Measurements from ENCODE around the gene ST6GALNAC4.

GRCh38 chr9:127873223-127873691 lies 43.6 kb downstream of the ST6GALNAC4 start:
- TF ChIP-seq PHF21A (IDR thresholded peaks at IDR 0.05; ENCODE audit: borderline replicate concordance, low read depth) (no peak), BACH1 (tag; IDR thresholded peaks at IDR 0.05) (no peak), ZNF592 (IDR thresholded peaks at IDR 0.05) (no peak), CREB3L1 (IDR thresholded peaks at IDR 0.05; ENCODE audit: borderline replicate concordance, low read depth) (no peak), TGIF2 (CRISPR knock-in tag; IDR thresholded peaks at IDR 0.05) (no peak), JUN (IDR thresholded peaks at IDR 0.05; ENCODE audit: borderline replicate concordance, low read depth, low read length) (no peak), JUN (CRISPR knock-in tag; IDR thresholded peaks at IDR 0.05; ENCODE audit: borderline replicate concordance) (no peak), NR1H2 (CRISPR knock-in tag; IDR thresholded peaks at IDR 0.05) (no peak), ZNF780A (CRISPR knock-in tag; IDR thresholded peaks at IDR 0.05) (no peak), ZNF584 (CRISPR knock-in tag; IDR thresholded peaks at IDR 0.05; ENCODE audit: low read depth) (no peak), ZNF395 (CRISPR knock-in tag; IDR thresholded peaks at IDR 0.05) (no peak), ZHX1 (conservative IDR thresholded peaks at IDR 0.05; ENCODE audit: low read length) (no peak), NFE2 (IDR thresholded peaks at IDR 0.05; ENCODE audit: low read depth) (no peak), MTA3 (IDR thresholded peaks at IDR 0.05; ENCODE audit: borderline replicate concordance) (no peak), PRDM10 (IDR thresholded peaks at IDR 0.05; ENCODE audit: partially characterized antibody) (no peak)
